ENCODE results near the gene BPIFB4. TPM values are rescaled to one million over a fixed set of nuclear protein-coding genes. Genes with fewer than 3 reads are reported as not detected.
"Not testable (repeated sequence)": the region's sequence is repeated elsewhere in the genome, so short reads cannot be mapped to it uniquely, and the experiment has no call there.

BPIFB4 gene
- total and polyA plus RNA-seq, 11 donors = not detected

- no peak overlapping the region for H3K27ac ChIP-seq
- intact Hi-C loops (cut with DNase I) = no loop called here
- no peaks in the 10 kb centered on the region for H3K36me3 ChIP-seq
- H3K4me1 ChIP-seq = no peaks in the 10 kb centered on the region
- H3K27me3 ChIP-seq = peaks cover 0 to 4% (median 0%) of the 10 kb centered on the region in 9 donors
- H3K9me3 ChIP-seq = no peaks in the 10 kb centered on the region
- 76 to 85% (median 80%) methylated on average over 6 of the region's 6 CpGs for WGBS, 4 donors
- no peak for TF ChIP-seq CTCF (IDR thresholded peaks at IDR 0.05)
- no peak for TF ChIP-seq POLR2A (IDR thresholded peaks at IDR 0.05)
- ATAC-seq (no peak), DNase-seq (no peak)
- no peak overlapping the region for H3K4me3 ChIP-seq
These were observed 34.0 kb downstream of the BPIFB4 start for GRCh38 chr20:33113387-33113908.

DNA sequence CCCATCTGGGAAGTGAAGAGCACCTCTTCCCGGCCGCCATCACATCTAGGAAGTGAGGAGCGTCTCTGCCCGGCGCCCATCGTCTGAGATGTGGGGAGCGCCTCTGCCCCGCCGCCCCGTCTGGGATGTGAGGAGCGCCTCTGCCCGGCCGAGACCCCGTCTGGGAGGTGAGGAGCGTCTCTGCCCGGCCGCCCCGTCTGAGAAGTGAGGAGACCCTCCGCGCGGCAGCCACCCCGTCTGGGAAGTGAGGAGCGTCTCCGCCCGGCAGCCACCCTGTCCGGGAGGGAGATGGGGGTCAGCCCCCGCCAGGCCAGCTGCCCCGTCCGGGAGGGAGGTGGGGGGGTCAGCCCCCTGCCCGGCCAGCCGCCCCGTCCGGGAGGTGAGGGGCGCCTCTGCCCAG, 36.1 kb downstream of the BPIFB4 start:
- H3K9me3 ChIP-seq; H3K4me1 ChIP-seq; H3K36me3 ChIP-seq; H3K27me3 ChIP-seq; intact Hi-C loops (cut with DNase I); H3K27ac ChIP-seq; H3K4me3 ChIP-seq; DNase-seq; ATAC-seq: not testable (repeated sequence)
- 94 to 100% (median 95%) methylated on average over 14 to 33 of the region's 34 CpGs for WGBS, 4 donors

DNA sequence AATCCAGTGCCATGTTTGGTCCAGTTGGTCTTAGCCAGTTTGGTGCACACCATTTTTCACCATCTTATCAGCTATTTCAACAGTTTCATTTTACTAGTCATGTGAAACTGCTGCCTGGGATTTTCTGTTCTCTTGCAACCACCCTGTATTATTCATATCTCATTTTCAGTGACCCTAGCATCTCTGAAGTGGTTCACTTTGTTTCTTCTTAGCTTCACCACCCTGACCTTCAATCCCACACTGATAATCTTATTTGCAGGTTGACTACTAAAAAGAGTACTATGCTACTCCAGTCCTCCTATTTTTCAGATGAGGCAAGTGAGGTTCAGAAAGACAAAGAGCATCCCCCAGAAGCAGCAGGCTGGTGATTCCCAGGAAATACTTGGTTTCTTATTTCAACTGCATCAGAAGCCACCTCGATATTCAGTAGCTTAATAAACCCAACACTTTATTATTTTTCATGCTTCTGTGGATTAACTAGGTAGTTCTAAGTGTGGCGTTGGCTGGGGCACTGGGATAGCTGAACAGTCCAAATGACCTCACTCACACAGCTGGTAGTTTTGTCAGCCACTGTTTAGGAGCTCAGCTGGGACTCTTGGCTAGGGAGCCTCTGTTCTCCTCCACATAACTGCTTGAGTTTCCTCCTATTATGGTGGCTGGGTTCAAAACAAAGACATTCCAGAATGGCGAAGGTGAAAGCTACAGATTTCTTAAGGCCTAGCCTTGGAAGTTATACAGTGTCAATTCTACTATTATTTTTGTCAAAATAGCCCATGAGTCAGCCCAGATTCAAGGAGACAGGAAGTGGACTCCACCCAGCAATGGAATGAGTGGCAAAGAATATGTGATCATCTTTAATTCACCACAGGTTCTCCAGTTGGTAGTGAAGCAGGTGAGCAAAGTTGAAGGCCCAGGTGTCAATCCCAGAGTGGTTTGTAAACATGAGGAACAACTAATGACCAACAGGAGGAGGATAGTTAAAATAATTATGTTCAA, 40.6 kb downstream of the BPIFB4 start:
- ATAC-seq (no peak), DNase-seq (no peak)
- Histone ChIP-seq H3K4me1 (no peaks in the 10 kb centered on the region), H3K4me3 (no peak overlapping the region), H3K36me3 (no peaks in the 10 kb centered on the region), H3K27ac (no peak overlapping the region), H3K27me3 (no peaks in the 10 kb centered on the region), H3K9me3 (peaks cover 0 to 13% (median 0%) of the 10 kb centered on the region in 12 donors)
- intact Hi-C loops (cut with DNase I) = no loop called here
- TF ChIP-seq POLR2A (IDR thresholded peaks at IDR 0.05) (no peak), CTCF (IDR thresholded peaks at IDR 0.05) (no peak)
- WGBS, 4 donors = 70 to 82% (median 79%) methylated on average over 3 of the region's 3 CpGs

- Histone ChIP-seq H3K36me3 (no peaks in the 10 kb centered on the region), H3K27ac (no peak overlapping the region), H3K9me3 (peaks cover 0 to 13% (median 0%) of the 10 kb centered on the region in 12 donors), H3K4me3 (no peak overlapping the region), H3K27me3 (peaks cover 0 to 2% (median 0%) of the 10 kb centered on the region in 9 donors), H3K4me1 (no peaks in the 10 kb centered on the region)
- ATAC-seq (no peak), DNase-seq (no peak)
- intact Hi-C loops (cut with DNase I) = no loop called here
- WGBS, 4 donors = 88 to 95% (median 92%) methylated on average over 3 of the region's 3 CpGs
- TF ChIP-seq CTCF (IDR thresholded peaks at IDR 0.05) (no peak), POLR2A (IDR thresholded peaks at IDR 0.05) (no peak)
These were observed 41.5 kb downstream of the BPIFB4 start for GRCh38 chr20:33120934-33121333.

DNA sequence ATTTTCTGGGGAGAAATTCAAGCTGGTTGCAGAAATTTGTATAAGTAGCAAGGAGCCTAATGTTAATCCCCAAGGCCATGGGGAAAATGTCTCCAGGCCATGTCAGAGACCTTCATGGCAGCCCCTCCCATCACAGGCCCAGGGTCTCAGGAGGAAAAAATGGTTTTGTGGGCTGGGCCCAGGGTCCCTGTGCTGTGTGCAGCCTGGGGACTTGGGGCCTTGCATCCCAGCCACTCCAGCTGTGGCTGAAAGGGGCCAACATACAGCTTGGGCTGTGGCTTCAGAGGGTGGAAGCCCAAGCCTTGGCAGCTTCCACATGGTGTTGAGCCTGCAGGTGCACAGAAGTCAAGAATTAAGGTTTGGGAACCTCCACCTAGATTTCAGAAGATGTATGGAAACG, 42.9 kb downstream of the BPIFB4 start:
- H3K9me3 ChIP-seq = peaks cover 0 to 13% (median 0%) of the 10 kb centered on the region in 12 donors
- H3K27ac ChIP-seq; H3K36me3 ChIP-seq; intact Hi-C loops (cut with DNase I); H3K27me3 ChIP-seq; H3K4me1 ChIP-seq; H3K4me3 ChIP-seq; DNase-seq; ATAC-seq: not testable (repeated sequence)
- WGBS, 4 donors = 41 to 73% (median 44%) methylated on average over 1 of the region's 1 CpG

All from heart left ventricle (tissue), 16 donors.